DMS114 treated with DMSO at 0.1 percent for 48 hours (cell line): ENCODE measurements around the gene MRPS34.

Experiments used
- DNase-seq: peaks from one replicate; lab custom pipeline; 2025; ENCODE audit not compliant: unreplicated experiment; lab: John Stamatoyannopoulos, UW

The MRPS34 gene

DNA sequence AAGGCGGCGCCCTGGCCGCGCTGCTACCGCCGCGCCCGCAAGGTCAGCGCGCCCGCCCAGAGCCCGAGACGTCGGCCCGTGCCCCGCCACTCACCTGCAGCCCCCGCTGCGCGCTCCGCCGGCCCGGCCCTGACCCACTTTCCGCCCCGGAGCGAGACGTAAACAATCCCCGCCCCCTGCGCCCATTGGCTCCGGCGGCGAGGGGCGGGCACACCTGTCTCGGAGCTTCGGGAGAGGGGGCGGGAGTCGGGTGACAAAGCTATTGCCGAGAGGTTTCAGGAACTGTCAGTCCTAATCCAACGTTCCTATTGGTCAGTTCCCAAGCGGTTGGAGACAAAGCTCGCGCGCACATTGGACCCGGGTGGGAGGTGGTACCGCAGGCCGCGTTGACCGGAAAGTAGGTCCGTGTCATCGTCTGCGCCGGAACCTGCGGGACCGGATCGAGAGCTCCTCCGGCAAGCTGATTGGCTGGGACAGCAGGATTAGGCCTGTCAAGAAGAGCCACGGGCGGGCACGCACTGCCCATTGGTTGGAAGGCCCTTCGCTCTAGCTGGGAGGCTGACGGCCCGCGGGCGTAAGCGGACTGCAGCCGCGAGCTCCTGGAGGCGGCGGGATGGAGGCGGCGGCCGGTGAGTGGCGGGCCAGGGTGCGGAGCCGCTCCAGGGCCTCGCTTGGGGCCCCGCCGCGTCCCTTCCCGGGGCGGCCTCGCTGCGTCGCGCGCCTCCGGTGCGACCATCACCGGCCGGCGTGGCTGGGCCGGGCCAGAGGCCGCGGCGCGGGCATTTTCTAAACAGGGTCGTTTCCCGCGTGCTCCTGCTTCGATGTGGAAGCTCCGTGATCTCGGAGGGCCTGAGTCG, 9.7 kb upstream of the MRPS34 start, which contains the start of the genes NUBP2 and SPSB3:
NUBP2 (plus strand) TSS at position 553 of the 857 bp plus-strand sequence; CDS start at position 614, 61 bp downstream.
SPSB3 (minus strand) TSS at position 164 of the 857 bp plus-strand sequence. CDS start 1,088 bp downstream, outside the sequence.
- DNase-seq: peak; percentile 97

DNA sequence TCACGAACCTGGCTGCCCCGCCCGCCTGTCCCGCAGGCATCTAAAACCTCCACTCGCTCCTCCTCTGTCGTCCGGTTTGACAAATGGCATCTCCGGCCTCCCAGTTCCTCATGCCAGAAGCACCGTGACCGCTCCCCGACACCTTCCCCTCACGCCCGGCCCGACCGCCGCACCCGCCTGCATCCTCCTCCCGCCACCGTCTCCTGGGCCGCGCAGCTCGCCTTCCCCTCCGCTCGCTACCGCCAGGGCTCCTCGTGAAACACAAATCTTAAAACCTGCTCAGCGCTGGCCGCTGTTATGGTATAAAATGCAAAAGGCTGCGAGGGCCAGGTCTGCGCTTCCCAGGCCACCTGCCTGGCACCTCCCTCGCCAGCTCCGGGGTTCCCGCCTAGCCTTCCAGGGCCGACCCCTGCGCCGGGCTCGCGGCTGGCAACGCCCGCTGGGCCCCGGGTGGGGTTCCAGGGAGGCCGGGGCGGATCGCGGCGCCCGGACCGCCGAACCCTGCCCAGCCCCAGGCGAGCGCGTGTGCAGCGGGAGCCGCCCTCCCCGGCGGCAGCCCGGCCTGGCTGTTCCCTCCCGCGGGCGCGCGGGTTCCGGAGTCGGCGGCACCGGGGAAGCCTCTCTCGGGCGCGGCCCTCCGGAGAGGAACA, 8.9 kb upstream of the MRPS34 start:
- DNase-seq: no peak

DNA sequence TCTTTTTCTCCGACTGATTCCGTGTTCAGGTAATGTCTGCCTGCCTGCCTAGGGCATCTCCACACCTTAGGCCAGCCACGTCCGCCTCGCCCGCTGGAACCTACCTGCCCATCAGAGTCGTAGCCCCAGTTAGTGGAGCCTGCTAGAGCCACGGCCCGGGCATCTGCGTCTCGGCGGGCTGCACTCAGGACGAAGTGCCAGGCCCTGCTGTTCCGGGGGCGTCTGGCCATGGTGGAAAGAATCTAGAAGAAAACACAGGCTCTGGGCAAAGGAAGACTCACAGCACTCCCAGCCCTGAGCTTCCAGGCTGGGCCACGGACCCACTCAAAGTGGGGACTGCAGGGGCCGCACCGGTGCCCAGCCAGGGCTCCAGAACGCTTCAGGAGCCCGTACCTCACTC, 8.3 kb upstream of the MRPS34 start:
- DNase-seq: no peak

DNA sequence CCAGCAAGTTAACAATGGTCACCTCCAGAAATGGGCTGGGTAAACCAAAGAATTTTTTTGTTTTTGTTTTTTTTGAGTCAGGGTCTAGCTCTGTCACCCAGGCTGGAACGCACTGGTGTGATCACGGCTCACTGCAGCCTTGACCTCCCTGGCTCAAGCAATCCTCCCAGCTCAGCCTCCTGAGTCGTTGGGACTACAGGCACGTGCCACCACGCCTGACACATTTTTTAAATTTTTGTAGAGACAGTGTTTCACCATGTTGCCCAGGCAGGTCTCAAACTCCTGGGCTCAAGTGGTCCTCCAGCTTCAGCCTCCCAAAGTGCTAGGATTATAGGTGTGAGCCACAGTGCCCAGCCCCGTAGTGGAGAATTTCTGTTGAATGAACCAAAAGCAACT, 7.7 kb upstream of the MRPS34 start:
- no peak for DNase-seq

DNA sequence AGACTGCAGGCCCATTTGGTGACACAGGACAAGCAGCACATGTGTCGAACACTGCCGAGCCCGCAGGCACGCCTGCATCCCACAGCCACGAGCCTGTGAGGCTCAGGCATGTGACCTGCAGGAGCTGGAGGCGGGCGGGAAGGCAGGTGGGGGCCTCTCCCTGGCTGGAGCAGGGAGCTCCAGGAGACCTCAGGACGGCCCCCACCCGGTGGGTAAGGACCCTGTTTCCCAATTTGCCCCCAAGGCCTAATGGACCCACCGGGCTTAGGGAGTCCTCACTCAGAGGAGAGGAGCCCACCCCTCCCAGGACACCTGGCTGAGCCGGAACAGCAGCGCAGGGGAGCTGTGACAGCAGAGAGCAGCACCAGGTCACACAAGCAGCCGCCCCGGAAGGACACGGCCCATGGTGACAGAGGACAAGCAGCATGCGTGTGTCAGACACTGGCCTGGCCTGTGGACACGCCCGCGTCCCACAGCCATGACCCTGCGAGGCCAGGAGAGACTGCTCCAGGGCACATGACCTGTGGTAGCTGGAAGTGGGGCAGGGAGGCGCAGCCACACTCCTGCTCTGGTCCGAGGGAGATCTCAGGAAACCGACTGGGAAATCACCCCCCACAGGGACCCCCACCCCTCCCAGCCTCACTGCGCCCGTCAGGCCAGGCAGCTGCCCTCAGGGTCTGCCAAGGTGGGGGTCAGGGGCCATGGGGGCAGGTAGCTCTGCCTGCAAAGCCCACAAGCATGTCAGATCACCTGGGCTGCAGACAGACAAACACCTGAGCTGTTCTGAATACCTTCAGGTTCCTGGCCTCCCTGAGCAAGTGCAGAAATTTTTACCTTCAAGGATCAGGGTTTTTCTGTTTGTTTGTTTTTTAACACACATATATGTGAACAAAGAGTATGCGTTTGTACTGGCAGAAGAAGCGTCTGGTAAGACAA, 7.1 kb upstream of the MRPS34 start:
- DNase-seq: no peak

DNA sequence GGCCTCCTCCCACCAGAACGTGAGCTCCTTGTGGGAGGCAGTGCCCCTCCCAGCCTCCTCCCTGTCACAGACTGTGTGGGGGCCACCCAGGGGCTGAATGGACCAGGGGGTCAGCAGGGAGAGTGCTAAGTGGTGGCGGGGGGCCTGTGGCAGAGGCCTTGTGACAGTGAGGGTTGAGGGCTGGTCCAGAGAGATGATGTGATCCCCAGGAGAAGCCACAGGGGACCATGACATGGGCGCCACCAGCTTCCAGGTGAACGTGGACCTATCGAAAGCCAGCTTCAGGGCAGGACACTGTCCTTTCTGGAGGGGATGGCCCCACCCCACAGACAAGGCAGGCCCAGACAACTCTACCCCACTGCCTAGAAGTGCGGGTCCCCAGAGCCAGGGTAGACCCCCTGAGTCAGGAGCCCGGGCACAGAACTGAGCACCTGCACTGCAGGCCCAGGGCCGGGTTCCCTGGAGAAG, 6.3 kb upstream of the MRPS34 start:
- DNase-seq: no peak

DNA sequence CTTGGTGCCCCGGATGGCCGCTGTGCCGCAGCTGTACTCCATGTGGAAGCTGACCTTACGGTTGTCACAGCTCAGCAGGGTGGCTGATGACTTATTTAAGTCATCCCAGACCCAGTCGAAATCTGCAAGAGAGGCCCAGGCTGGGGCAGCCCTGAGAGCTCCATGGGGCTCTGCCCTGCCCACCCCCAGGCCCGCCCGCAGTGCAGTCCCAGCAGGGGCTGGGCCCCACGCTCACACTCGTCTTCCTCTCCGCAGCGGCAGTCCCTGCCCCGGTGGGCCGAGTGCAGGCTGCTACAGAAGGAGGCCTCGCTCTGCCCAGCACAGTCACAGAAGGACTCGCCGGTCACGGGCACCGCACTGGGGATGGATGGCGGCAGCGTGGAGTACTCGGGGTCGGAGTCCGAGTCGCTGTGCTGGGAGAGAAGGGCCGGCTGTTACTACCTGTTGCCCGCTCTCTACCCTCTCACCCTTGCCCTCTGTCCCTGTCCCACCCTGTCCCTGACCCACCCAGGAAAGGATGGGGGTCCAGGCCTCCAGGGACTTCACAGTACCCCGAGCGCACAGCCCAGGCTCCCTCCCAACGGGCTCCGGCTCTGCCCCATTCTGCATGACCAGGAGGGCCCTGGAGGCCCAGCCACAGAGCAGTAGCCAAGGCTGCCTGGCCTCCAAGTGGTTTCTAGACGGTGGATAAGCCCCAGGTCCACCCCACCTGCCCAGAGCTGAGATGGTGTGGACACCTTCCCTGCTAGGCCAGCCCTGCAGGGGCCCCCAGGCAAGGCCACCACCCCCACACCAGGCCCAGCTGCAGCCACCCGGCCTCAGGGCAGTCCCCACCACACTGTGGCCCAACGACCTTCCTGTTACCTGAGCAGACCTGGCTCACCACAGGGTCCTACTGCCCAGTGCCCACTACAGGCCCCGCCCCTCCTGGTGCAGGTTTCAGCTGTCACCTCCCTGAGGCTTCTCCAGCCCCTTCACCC, 5.6 kb upstream of the MRPS34 start:
- no peak for DNase-seq

DNA sequence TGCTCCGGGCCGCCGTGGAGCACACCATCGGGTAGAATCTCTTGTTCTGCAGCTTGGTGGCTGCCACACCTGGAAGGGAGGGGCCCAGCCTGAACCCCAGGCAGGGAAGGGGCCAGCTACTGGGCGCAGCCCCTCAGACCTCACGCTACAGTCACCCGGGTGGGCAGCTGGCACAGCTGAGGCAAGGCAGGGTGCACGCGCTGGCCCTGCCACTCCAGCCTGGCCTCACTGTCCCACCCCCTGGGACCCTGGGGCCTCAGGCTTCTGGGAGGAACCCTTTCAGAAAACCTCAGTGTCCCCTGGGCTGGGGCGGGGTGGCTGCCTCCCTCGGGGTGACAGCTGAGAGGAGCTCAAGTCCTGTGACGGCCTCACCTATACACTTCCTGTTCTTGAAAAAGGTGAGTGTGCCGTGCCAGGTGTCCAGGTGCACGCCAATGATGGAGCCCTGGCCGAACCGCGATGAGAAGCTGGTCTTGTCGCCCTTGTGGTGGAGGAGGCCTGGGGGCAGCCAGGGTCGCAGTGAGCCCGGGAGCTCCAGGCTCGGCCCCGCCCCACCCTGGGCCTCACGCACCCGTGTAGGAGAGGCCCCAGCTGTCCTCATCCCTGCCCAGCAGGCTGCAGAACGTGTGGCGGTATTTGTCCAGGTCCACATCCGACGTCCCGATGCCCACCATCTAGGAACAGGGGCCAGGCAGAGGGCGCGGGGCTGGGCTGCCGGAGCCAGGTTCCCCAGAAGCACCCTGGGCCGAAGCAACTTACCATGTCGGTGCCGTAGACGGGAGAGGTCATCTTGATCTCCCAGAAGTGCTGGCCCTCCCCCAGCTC, 4.7 kb upstream of the MRPS34 start:
- DNase-seq: no peak

DNA sequence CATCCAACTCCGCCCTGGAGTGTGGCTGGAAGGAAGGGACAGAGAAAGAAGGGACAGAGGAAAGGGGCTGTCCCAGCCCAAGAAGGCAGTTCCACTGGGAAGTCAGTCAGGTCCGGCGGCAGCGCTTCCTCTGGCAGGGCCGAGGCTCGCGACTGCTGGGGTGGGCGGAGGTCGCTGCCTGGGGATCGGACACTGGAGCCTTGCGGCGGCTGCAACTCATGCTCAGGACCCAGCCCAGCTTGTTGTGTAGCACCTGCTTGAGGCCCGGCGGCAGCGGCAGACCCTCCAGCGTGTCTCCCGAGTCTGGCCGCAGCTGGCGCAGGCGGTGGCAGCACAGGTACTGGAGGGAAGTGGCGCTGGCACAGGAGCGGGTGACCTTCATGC, 4.0 kb upstream of the MRPS34 start:
- no peak for DNase-seq

DNA sequence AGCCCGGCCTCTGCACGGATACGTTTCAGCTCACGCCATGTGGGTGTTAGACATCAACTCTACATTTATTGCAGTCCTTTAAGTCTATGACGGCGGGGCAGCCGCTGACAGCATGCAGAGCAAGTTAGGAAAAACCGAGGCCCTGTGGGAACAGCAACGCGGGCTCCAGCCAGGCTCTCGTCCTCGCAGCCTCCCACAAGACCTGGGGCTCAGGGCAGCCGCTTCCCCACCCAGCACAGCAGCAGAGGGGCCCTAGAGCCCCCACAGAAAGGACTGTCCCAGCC, 3.7 kb upstream of the MRPS34 start:
- no peak for DNase-seq

DNA sequence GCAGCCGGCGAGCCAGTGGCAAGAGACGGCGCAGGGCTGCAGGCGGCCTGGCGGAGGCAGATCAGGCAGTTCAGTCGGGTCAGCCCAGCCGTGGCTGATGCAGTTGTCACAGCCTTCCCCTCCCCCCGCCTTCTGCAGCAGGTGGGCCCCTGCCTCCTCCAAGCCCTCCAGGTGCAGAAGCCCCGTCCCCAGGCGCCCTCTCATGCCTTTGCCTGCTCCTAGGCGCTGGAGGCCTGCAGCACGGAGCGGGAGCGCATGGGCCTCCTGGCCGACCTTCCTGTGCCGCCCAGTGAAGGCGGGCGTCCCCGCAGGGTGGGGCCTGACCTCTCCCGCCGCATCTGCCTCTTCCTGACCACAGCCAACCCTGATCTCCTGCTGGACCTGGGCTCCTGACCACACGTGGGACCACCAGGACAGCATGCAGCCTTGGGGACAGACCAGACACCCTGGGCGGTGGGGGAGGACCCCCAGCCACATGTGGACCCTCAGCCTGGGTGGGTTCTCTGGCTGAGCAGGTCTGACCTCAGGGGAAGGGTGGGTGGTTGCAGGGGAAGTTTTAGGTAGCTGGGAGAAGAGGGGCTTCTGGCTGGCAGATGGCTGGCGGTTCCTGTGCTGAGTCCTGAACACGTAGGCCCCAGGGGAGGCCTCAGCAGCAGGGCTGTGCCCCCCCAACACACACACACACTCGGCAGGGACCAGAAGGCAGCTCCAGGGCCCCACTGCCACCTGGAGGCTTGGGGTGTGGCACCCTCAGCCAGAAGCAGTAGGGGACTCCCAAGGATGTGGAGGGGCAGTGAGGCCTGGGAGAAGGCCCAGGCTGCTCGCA, 3.1 kb upstream of the MRPS34 start:
- DNase-seq: no peak

DNA sequence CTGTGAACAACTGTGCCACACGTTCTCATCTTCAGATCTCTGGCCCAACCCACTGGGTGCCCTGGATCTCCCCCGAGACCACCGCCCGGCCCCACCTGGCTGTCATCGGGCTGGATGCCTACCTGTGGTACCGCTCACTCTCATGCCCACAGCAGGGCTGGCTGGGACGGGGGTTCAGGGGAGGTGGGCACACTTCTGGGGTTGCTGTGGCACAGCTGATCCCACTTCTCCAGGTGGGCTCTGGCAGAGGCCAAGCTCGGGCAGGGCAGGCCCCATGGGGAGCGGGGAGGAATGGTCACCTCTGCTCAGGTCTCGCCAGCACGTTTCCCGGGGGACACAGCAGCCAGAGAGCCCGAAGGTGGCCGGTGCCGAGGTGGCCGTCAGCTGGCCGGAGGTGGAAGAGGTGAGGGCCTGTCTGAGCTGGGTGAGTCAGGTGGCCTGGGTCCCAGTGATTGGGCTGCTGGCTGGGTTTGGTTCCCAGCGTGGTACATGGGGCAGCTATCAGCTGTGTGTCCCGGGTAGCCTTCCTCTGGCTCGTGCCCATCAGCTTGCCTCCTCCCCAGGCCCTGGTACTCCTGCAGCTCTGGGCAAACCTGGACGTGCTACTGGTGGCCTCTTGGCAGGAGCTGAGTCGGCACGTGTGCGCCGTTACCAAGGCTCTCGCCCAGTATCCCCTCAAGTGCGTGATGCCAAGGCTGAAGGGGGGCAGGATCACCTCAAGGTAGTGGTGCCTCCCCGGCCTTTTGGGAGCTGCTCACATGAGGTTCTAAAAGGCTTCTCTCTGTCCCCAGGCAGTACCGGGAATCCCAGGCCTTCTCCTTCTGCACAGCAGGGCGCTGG, 2.3 kb upstream of the MRPS34 start:
- no peak for DNase-seq

DNA sequence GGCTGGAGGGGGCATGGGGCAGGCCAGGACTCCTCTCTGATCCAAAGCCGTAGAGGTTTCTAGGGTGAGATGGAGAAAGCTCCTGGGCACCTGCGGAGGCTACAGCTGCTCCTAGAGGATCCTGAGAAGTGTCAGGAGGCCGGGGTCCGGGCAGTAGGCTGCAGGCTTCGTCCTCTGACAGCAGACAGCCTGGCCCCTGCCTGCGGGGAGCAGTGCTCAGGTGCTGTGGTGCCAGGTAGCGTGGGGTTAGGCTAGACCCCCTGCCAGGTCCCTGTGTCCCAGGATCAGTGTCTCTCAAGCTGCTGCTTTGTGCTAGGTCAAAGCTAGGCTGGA, 1.5 kb upstream of the MRPS34 start:
- DNase-seq: no peak

DNA sequence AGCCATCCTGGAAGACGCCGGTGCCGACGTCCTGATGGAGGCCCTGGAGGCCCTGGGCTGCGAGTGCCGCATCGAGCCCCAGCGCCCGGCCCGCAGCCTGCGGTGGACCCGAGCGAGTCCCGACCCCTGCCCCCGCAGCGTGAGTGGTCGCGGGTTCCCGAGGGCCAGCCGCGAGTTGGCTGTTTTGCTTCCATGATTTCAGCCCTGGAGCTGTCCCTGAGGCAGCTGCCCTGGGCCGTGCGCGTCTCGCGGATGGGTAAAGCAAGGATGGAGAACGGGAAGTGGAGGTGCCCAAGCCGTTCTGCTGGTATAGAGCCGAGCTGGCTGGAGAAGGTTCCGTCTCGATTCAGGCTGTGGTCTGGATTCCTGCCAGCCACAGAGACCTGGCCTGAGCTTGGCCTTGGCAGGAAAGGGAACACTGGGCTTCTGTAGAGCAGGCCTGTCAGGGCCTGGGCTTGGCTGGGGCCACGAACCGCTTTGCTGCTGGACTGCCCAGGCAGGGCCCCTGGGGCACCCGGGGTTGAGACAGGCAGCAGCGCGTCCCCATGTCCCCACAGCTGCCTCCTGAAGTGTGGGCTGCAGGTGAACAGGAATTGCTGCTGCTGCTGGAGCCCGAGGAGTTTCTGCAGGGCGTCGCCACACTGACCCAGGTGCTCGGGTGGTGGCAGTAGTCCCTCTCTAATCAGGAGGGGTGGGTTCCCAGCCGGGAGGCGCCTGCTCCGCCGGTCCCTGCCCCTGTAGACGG, 941 bp upstream of the MRPS34 start:
- DNase-seq: no peak

DNA sequence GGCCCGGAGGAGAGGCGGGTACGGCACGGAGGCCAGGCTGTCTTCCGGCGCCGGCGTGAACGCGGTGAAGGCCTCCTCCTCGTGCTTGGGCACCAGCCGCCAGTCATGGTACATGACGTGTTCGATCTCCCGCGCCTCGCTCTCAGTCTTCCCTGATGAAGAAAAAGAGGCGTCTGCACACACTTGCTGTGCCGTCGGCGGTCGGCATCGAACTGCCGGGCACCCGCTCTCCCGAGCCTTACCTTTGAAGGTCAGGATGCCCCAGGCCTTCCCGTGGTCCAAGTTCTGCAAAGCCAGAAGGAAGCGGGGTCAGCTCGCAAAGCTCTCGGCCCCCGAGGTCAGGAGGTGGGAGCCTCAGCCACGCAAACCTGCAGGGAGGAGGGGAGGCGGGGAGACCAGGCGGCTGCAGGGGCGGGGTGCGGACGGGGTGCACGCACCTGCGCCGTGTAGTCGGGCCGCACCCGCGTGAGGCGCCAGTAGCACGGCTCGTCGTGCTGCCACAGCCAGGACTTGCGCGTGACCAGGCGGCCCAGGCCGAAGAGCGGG, 499 bp downstream of the MRPS34 start, which contains the start of gene EME2:
EME2 (plus strand) TSS at position 449 of the 546 bp plus-strand sequence. CDS start 418 bp downstream, outside the sequence.
- no peak for DNase-seq

DNA sequence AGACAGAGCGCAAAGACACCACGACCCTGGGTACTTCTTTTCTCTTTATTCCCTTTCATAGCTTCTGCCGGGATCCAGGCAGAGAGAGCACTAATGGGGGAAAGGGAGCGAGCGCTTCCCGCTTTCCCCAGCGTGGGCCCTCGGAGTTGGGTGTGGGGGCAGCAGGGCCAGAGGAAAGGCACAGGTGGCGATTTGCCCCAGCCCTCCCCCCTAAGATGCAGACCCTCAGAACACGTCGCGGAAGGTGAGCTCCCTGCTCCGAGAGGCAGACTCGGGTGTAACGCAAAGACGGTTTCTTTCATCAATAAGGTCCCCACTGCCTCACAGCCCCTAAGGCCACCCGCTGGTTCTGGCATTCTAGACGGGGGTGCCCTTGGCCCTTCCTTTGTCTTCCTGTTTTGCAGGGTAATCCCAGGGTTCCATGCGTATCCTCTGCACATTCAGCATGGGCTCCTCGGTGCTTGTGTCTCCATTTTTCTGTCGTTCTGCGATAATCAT, 1.0 kb downstream of the MRPS34 start:
- no peak for DNase-seq
